Parathyroid adenoma (tissue), 2 donors: Measurements from ENCODE around the gene CADPS2.

Source experiments
- H2AFZ ChIP-seq: fragments of 300-600 bp; sonication (generic); one replicate; pipeline ENCODE4 v1.7.0; 2017; ENCODE audit warnings: antibody characterized with exemption, mild to moderate bottlenecking
- H3K27ac ChIP-seq: fragments of 300-600 bp; sonication (generic); one replicate; pipeline ENCODE4 v1.7.0; 2017
- H3K27me3 ChIP-seq: fragments of 300-600 bp; sonication (generic); one replicate; pipeline ENCODE4 v1.7.0; 2017; ENCODE audit warnings: low read length; ENCODE audit not compliant: control insufficient read depth, insufficient read depth
- H3K36me3 ChIP-seq: fragments of 300-600 bp; sonication (generic); one replicate; pipeline ENCODE4 v1.7.0; 2017; ENCODE audit warnings: low read length; ENCODE audit not compliant: control insufficient read depth, insufficient read depth
- H3K4me1 ChIP-seq: fragments of 300-600 bp; sonication (generic); one replicate; pipeline ENCODE4 v1.7.0; 2017; ENCODE audit warnings: control low read depth
- H3K4me2 ChIP-seq: fragments of 300-600 bp; sonication (generic); one replicate; pipeline ENCODE4 v1.7.0; 2017; ENCODE audit warnings: low read length
- H3K4me3 ChIP-seq: fragments of 300-600 bp; sonication (generic); one replicate; pipeline ENCODE4 v1.7.0; 2017; ENCODE audit warnings: low read depth, low read length
- H3K79me2 ChIP-seq: fragments of 300-600 bp; sonication (generic); one replicate; pipeline ENCODE4 v1.7.0; 2017; ENCODE audit warnings: control low read depth
- H3K9ac ChIP-seq: fragments of 300-600 bp; sonication (generic); one replicate; pipeline ENCODE4 v1.7.0; 2017; ENCODE audit warnings: mild to moderate bottlenecking
- H3K9me3 ChIP-seq: fragments of 300-600 bp; sonication (generic); one replicate; pipeline ENCODE4 v1.7.0; 2017; ENCODE audit warnings: low read length; ENCODE audit not compliant: control insufficient read depth
- CTCF ChIP-seq: fragments of 300-600 bp; sonication (generic); IDR thresholded peaks from one replicate; pipeline ENCODE4 v1.7.0; 2017; ENCODE audit warnings: antibody characterized with exemption, mild to moderate bottlenecking
- donor health status: primary hyperparathyroidism.

The CADPS2 gene

GRCh38 chr7:122343601-122344302 is 542.5 kb downstream of the CADPS2 start:
- Histone ChIP-seq H3K36me3 (no peaks in the 10 kb centered on the region), H3K4me3 (no peak overlapping the region), H3K4me2 (no peak overlapping the region), H3K4me1 (no peaks in the 10 kb centered on the region), H3K79me2 (no peaks in the 10 kb centered on the region), H3K27me3 (no peaks in the 10 kb centered on the region), H3K27ac (no peak overlapping the region), H3K9ac (no peak overlapping the region), H3K9me3 (no peaks in the 10 kb centered on the region), H2AFZ (no peak overlapping the region)
- TF ChIP-seq CTCF, result no peak

GRCh38 chr7:122340427-122340826 is 545.8 kb downstream of the CADPS2 start:
- Histone ChIP-seq H3K9ac (no peak overlapping the region), H3K27ac (no peak overlapping the region), H3K9me3 (no peaks in the 10 kb centered on the region), H3K27me3 (no peaks in the 10 kb centered on the region), H3K4me3 (no peak overlapping the region), H3K79me2 (no peaks in the 10 kb centered on the region), H3K4me2 (no peak overlapping the region), H3K36me3 (no peaks in the 10 kb centered on the region), H3K4me1 (no peaks in the 10 kb centered on the region), H2AFZ (no peak overlapping the region)
- no peak for TF ChIP-seq CTCF

GRCh38 chr7:122339145-122339904 is 546.9 kb downstream of the CADPS2 start:
- Histone ChIP-seq H2AFZ (no peak overlapping the region), H3K4me2 (no peak overlapping the region), H3K4me1 (no peaks in the 10 kb centered on the region), H3K9ac (no peak overlapping the region), H3K36me3 (no peaks in the 10 kb centered on the region), H3K9me3 (no peaks in the 10 kb centered on the region), H3K27ac (no peak overlapping the region), H3K4me3 (no peak overlapping the region), H3K27me3 (no peaks in the 10 kb centered on the region), H3K79me2 (no peaks in the 10 kb centered on the region)
- no peak for TF ChIP-seq CTCF

- H3K27ac ChIP-seq, result no peak overlapping the region
- TF ChIP-seq CTCF, result no peak
- no peaks in the 10 kb centered on the region for H3K36me3 ChIP-seq
- H3K4me1 ChIP-seq, result no peaks in the 10 kb centered on the region
- H3K27me3 ChIP-seq, result no peaks in the 10 kb centered on the region
- H3K9me3 ChIP-seq, result no peaks in the 10 kb centered on the region
- H3K79me2 ChIP-seq, result no peaks in the 10 kb centered on the region
- H3K4me3 ChIP-seq, result no peak overlapping the region
- no peak overlapping the region for H2AFZ ChIP-seq
- no peak overlapping the region for H3K9ac ChIP-seq
- no peak overlapping the region for H3K4me2 ChIP-seq
Observed at GRCh38 chr7:122337011-122337410, 549.2 kb downstream of the CADPS2 start.
